Measurements from ENCODE around the gene PDCD10.

Gene PDCD10

GRCh38 chr3:167734498-167735232 is at the start of gene PDCD10:
Gene PDCD10, minus strand, starts transcription at chr3:167734892. Its CDS starts 14,735 bp downstream, at chr3:167720157.
- peak; percentile 95 for DNase-seq (ENCODE audit: low read depth)

GRCh38 chr3:167783781-167784180 is 49.1 kb upstream of the PDCD10 start:
- DNase-seq (ENCODE audit: low read depth) = no peak

GRCh38 chr3:167780214-167780883 is 45.7 kb upstream of the PDCD10 start:
- no peak for DNase-seq (ENCODE audit: low read depth)

GRCh38 chr3:167777356-167777755 is 42.7 kb upstream of the PDCD10 start:
- no peak for DNase-seq (ENCODE audit: low read depth)

- no peak for DNase-seq (ENCODE audit: low read depth)
Measured at GRCh38 chr3:167776066-167776685, 41.5 kb upstream of the PDCD10 start.

- DNase-seq (ENCODE audit: low read depth) = no peak
Measured at GRCh38 chr3:167773584-167773983, 38.9 kb upstream of the PDCD10 start.

GRCh38 chr3:167772992-167773391 is 38.3 kb upstream of the PDCD10 start:
- DNase-seq (ENCODE audit: low read depth) = no peak

GRCh38 chr3:167762296-167762695 is 27.6 kb upstream of the PDCD10 start:
- DNase-seq (ENCODE audit: low read depth) = no peak

- DNase-seq (ENCODE audit: low read depth) = no peak
Measured at GRCh38 chr3:167761302-167761701, 26.6 kb upstream of the PDCD10 start.

GRCh38 chr3:167754049-167754448 is 19.4 kb upstream of the PDCD10 start:
- DNase-seq (ENCODE audit: low read depth) = no peak

- DNase-seq (ENCODE audit: low read depth) = no peak
Measured at GRCh38 chr3:167750272-167750971, 15.7 kb upstream of the PDCD10 start.

- DNase-seq (ENCODE audit: low read depth) = no peak
Measured at GRCh38 chr3:167749728-167750127, 15.0 kb upstream of the PDCD10 start.

GRCh38 chr3:167749209-167749608 is 14.5 kb upstream of the PDCD10 start:
- DNase-seq (ENCODE audit: low read depth) = no peak

GRCh38 chr3:167743799-167744198 is 9.1 kb upstream of the PDCD10 start:
- no peak for DNase-seq (ENCODE audit: low read depth)

- no peak for DNase-seq (ENCODE audit: low read depth)
Measured at GRCh38 chr3:167742338-167742737, 7.6 kb upstream of the PDCD10 start.

GRCh38 chr3:167740961-167741587 is 6.4 kb upstream of the PDCD10 start:
- no peak for DNase-seq (ENCODE audit: low read depth)

GRCh38 chr3:167739190-167739810 is 4.6 kb upstream of the PDCD10 start:
- DNase-seq (ENCODE audit: low read depth) = no peak

GRCh38 chr3:167738037-167738436 is 3.3 kb upstream of the PDCD10 start:
- no peak for DNase-seq (ENCODE audit: low read depth)

- DNase-seq (ENCODE audit: low read depth) = no peak
Measured at GRCh38 chr3:167736997-167737396, 2.3 kb upstream of the PDCD10 start.

- no peak for DNase-seq (ENCODE audit: low read depth)
Measured at GRCh38 chr3:167736264-167736787, 1.6 kb upstream of the PDCD10 start.

Data from stimulated activated CD8-positive, alpha-beta memory T cell treated with anti-CD3 and anti-CD28 coated beads, Interleukin-15, amount 100 ng/mL, for 1 hour (primary cell).